Dermis microvascular lymphatic vessel endothelial cell (primary cell): ENCODE data around the gene VIPR1. TPM values are rescaled to one million over a fixed set of nuclear protein-coding genes. Genes with fewer than 3 reads are reported as not detected.
"Not testable (repeated sequence)": the region's sequence is repeated elsewhere in the genome, so short reads cannot be mapped to it uniquely, and the experiment has no call there.

Source experiments
- DNase-seq, 2 donors: peaks; one replicate each; pipeline versions ENCODE4 v3.0.0 to v3.0.0-alpha.2; 2010; ENCODE audit warnings: low read depth in 2 of 2
- total RNA-seq: library from RNA; depleted of rRNA; stranded (reverse); fragments of >200 nt; gene quantifications from 2 replicates; pipeline ENCODE4 v1.2.1, GENCODE V29; 2014

VIPR1 gene
- total RNA-seq, 1 donor from 2014 or later, result not detected

DNA sequence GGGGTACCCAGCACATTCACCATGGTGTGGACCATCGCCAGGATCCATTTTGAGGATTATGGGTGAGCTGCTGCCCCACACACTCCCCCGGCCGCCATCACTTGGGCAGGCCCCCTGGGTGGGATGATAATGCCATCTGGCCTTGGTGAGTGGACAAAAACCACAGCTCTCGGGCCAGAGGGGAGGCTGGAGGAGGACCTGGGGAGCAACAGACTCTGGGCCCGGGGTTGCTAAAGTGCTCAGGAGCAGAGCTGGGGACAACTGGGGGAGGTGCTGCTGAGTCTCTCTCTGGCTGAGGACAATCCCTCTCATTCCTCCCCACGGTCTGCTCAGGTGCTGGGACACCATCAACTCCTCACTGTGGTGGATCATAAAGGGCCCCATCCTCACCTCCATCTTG, 29.0 kb downstream of the VIPR1 start:
- no peak for DNase-seq

DNA sequence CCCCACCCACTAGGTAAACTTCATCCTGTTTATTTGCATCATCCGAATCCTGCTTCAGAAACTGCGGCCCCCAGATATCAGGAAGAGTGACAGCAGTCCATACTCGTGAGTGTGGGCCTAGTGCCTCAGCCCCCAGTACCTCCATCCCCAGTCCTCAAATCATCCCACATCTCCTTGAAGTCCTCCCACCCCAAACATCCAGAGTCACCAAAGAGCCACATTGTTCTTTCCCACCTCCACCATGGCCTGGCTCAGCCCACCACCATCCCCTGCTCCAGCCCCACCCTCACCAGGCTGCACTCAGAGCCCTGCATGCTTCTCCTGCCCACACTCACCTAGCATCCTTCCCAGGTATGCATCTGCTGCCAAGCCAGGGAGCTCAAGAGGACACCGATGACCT, 29.8 kb downstream of the VIPR1 start:
- DNase-seq, result no peak

DNA sequence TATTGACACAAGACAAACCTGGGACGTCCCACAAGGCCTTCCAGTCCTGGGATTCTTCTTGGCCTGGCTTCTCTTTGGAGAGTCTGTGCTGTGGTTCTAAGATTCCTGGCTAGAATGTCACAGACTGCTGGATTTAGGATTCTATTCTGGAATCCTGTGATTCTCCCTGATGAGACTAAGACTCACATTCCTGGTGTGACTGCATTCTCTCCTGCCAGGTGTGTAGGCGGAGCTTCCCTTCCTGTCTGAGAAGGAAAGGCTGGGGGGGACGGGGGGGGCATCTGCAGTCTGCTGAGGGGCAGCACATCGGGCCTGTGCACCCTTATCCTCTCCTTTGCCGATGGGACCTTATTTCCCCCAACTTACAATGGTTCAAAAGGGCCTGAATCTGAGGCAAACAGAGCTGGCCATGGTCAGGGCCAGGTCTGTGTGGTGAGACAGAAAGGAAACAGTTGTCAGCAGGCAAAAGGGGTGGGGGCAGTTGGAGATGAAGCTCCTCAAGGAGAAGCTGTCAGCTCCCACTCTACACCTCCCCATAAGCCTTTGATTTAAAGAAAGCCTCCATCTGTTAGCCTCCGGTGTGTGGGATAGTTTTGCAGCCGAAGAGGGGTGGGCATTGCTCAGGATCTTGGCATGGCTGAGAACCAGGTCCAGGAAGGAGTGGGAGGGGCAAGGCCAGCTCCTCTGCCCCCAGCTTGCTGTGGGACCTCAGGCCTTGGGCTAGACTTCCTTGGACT, 30.9 kb downstream of the VIPR1 start:
- DNase-seq, result no peak

DNA sequence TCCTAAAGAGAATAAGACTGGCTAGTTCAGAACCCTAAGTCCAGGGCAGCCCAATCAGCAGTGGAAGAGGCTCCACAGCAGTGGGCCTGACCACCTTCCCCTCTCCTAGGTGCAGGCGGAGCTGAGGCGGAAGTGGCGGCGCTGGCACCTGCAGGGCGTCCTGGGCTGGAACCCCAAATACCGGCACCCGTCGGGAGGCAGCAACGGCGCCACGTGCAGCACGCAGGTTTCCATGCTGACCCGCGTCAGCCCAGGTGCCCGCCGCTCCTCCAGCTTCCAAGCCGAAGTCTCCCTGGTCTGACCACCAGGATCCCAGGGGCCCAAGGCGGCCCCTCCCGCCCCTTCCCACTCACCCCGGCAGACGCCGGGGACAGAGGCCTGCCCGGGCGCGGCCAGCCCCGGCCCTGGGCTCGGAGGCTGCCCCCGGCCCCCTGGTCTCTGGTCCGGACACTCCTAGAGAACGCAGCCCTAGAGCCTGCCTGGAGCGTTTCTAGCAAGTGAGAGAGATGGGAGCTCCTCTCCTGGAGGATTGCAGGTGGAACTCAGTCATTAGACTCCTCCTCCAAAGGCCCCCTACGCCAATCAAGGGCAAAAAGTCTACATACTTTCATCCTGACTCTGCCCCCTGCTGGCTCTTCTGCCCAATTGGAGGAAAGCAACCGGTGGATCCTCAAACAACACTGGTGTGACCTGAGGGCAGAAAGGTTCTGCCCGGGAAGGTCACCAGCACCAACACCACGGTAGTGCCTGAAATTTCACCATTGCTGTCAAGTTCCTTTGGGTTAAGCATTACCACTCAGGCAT, 33.7 kb downstream of the VIPR1 start:
- peak in 1 of 2 donors; percentile 36 for DNase-seq

DNA sequence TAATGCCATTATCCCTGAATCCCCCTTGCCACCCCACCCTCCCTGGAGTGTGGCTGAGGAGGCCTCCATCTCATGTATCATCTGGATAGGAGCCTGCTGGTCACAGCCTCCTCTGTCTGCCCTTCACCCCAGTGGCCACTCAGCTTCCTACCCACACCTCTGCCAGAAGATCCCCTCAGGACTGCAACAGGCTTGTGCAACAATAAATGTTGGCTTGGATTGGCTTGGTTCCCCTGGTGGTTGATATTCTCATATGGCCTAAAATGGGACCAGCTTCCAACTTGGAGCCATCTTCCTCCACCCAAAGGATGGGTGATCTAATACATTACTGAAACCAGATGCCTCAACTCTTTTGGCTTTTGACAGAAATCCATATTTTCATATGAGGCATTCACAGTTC, 34.9 kb downstream of the VIPR1 start:
- no peak for DNase-seq

DNA sequence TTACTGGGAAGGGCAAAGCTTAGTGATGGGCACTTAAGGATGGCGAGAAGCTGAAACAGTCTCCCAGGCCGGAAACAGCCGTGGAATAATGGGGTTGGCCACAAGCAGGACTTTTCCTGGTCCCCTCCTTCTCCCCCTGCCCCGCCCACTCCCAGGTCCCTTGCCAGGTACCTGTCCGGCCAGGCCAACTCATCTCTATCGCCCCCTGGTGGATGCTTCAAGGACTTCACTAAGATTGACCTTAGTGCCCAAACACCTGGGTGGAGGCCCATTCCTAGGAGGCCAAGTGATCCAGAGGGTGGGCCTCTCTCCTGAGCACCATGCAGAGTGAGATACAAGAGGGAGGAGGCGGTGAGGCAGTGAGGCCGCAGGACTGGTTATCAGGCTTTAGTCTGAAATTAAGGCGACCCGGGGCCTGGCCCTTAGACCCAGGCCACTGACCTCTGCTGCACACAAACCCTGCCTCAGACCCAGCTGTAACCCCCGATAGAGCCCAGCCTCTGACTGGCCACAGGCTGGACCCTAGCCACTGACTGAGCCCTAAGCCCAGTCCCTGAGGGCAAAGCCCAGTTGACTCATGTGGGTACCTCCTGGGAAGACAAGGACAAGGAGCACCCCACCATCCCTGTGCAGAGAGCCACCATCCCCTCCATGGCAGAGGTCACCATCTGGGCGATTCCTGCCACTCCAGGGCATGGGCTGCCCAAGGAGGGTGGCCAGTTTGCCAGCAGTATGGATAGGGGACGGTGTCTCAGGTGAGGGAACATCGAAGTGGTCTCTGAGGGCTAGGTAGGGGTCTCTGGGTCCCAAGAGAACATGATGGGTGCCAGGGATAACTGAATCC, 37.6 kb downstream of the VIPR1 start:
- DNase-seq, result peak in 1 of 2 donors; percentile 37

DNA sequence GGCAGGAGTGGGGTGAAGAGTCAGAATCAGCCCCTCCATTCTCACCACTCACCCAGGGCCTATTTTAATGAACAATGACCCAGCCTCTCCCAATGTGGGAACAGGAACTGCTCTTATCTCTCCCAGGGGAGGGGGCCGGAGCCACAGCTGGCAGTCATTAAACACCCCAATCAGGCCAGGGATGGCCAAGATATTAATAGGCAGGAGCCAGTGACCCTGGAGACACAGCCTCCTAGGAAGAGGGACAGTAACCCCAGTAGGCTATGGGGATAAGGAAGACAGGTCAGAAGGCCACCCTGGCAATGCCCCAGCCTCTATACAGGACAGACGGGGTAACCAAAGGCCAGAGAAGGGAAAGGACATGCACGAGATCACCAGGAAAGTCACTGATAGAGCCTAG, 38.6 kb downstream of the VIPR1 start:
- no peak for DNase-seq

DNA sequence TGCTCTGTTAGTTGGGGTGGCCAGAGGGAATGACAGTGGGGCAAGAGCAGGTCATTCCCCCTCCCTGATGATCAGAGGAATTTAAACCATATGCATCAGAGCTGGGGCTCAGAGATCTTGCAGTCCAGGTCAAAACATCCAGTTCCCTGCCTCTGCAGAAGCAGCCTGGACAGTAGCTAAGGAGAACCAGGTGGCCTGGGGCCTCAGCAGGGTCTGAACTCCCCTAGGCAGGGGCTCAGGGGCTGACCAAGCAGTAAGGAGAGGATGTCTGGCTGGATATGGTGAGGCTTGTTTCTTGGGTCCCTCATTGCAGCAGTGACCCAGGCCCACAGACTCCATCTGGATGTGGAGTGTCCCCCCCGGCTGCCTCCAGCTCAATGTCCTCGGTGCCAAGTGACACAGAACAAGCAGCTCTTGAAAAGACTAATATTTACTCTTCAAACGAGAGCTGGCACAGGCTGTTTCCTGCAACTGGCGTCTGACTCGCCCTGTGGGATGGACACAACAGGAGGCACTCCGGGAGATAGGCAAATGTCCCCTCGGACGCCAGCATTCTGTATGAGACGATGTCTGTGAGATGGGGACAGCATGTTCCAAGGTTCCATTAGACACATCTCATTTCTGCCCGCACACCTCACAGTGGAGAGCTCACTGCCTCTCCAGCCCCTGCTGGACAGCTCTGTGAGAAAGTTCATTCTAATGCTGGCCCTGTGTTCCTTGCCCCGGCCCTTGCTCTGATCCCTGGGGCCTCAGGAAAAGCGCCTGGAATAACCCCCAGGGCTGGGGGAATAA, 42.2 kb downstream of the VIPR1 start:
- DNase-seq, result peak in 1 of 2 donors; percentile 33

DNA sequence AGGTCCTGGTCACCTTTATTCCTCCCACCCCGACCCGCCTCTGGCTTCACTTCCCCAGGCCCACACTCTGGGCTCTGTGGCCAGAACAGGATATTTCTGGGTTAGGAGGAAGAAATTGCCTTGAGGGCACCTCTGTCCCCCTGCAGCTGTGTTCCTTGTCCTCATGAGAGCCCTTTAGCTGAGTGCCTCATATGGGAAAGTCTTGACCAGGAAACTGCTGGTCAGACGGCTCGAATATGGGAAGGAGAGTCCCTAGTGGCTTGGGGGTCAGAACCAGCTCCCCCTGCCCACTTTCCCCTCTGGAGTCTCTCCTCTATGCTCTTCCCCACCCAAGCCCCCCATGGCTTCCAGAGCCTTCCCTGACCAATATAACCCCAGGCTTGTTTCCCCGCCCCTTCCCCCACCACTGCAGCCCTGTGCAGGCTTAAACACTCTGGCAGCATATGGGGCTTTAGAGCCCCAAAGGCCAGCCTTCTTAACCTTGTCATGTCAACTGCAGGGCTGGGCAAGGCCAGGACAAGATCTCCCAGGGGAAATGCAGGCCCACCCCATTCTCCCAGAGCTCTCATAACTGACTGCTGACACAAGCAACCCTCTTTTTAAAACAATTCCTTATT, 42.9 kb downstream of the VIPR1 start:
- no peak for DNase-seq

DNA sequence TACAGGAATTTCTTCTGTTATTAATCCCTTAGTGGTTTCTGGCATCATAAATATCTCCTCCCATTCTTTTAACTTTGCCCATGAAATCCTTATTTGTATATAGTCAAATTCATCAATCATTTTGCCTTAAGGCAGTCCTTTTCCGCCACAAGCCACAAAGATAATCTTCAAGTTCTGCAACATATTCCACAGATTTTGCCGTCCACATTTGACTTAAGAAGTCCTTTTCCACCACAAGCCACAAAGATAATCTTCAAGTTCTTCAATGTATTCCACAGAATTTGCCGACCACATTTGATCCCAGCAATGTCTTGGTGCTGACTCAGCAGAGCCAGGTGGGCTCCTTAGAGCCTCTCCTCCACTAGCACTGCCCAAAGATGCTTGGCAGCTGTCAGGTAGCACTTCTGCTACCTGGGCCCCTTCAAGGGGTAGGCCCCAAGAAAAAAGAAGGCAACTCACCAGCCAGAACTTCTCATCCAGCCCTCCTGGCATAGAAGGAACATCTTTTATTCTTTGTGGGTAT, 44.3 kb downstream of the VIPR1 start:
- no peak for DNase-seq

DNA sequence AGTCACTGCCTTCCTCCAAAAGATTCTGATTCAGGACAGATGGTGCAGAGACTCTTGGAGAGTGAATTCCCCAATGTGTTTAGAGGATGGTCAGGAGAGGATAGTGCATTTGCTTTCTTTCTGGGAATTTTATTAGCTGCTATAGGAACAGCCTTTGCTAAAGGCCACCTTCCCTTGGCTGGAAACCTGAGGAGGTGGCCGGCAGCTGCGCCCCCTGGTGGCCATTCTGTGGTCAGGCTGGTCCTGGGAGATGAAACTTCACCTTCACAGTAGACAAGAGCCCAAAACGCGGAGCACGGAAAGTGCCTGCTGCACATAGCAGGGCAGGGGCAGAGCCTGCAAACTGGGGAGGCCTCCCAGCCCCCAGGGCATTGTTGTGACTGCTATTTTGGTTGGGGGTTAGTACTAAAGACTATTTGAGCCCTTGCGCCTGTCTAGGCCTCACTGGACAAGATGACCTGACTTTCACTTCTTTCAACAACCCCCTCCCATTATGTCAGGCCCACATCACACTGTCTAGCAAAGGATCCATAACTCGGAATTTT, 45.0 kb downstream of the VIPR1 start:
- peak in 1 of 2 donors; percentile 63 for DNase-seq

DNA sequence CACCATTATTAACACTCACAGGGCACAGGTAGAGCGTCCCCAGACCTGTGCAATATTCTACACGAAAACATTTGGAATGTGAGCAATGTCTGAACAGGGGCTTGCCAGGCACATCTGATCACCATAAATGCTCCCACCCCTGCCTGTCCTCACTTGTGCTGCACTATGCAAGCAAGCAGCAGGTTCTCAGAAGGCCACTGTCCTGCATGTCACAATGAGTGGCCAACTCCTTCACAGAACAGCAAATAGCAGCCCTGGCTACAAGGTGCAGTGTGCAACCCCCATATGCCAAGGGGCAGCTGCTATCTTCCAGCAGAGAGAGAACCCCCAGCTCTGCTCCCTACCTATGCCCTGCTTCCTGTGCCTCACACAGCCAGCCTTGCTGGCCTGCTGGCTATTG, 46.7 kb downstream of the VIPR1 start:
- DNase-seq, result no peak

DNA sequence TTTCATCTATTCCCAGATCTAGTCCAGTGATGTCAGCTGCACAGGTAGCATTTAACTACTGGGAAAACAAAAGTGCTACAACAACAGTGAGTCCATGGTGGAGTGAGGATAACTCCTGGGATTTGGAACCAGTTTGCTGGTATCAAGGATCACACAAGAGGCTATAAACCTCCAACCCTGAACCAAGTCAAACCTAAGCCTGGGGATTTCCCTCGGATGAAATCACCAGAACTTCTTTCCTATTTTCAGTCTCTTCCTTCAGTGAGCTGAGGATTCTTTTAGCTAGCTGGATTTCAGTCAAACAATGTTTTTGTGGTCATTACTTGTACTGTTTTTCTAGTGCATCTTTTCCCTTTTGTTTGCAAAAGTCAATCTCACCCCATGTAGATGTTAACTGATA, 47.8 kb downstream of the VIPR1 start:
- DNase-seq, result no peak

DNA sequence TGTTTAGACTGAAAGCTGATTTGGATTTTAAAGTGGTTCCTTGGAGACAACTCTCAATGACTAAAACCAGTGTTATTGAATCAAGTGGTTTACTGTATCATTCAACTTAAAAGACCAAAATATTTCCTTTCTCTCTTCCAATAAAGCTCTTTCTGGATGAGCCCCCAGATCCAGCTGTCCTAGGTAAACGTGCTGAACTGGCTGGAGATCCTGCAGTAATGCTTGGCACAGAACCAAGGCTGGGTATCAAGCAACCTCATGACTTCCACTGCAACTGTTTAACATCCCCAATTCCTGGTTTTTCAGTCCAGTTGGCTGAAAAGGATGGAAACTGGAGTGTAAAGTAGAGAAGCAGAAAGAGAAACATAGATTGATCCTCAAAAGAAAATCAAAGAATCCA, 50.4 kb downstream of the VIPR1 start:
- no peak for DNase-seq

DNA sequence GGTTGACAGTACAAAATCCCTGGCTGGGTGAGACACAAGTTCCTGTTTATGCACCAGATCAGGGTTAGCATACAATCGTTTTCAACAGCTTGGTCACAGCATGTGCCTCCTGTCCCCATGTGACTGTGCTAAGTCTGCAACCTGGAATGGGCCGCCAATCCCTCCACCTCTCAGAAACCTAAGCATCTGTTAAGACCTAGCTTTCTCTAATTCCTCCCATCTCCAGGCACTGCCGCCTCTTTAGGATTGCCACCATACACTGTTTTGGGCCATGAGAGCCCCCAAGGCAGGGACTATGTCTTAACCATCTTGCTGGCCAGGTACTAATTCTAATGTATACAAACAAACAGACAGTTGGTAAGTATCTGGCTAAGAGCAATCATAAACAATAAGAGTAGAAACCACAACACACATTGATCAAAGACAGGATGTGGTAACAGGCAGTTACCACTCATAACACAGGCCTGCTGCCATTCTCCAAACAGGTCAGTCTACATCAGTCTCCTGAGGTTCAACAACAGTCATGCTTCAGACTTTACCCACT, 53.7 kb downstream of the VIPR1 start:
- DNase-seq, result peak; percentile 48 to 54

DNA sequence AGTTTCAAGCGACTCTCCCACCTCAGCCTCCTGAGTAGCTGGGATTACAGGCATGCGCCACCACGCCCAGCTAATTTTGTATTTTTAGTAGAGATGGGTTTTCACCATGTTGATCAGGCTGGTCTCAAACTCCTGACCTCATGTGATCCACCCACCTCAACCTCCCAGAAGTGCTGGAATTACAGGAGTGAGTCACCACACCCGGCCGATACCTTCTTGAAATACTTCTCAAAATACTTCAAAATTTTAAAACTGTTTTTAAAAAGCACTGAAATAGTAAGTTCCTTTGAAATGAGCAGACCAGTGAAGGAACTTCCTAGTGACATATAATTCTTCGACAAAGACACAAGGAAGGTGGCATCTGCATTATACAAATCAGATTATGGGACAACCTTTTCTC, 54.4 kb downstream of the VIPR1 start:
- not testable (repeated sequence) for DNase-seq

DNA sequence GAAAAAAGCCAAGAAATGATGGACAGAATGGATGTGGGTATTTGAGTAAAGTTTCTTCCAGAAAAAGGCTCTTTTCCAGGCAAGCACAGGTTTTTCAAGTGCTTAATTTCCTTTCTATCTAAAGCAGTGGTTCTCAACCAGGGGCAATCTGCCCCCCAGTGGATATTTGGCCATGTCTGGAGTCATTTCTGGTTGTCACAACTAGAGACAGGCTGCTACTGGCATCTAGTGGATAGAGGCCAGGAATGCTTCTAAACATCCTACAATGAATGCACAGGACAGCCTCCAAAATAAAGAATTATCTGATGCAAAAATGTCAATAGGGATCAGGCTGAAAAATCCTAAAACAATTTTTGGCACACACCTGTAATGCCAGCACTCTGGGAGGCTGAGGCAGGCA, 55.4 kb downstream of the VIPR1 start:
- DNase-seq, result no peak

DNA sequence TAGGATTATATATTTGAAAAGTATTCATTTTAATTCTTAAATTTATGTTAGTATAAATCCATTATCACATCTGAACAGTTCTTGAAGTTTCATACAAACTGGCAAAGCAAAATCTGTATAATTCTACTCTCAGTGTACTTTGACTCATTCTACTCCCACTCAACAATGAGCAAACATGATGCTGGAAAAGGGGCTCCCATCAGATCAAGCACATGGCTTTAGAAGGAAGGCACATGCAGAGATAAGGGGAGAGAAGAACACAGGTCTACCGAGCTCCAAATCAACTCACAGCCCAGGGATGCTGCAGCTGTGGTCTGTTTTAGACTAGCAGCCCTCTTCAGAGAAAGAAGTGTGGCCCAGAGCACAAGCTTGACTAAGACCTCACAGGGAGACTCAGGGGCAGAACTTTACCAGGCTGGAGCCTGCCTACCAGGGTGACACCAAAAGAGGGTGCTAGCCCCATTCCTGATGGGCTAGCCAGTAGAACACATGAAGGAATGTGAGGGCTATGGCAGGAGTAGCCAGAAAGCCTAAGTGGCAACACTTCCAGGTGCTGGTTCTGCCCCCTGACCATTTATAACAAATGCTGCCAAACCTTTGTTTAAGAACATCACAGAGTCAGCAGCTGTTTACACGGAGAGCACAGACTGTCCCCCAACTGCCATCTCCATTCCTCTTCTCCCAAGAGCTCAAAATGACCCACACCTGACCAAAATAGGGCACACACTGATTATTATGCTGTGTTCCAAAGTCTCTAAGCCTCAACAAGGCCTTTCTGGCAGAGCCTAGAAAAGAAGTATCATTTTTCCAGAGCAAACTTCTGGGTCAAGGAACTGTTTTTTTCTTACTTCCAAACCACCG, 59.8 kb downstream of the VIPR1 start:
- DNase-seq, result no peak

DNA sequence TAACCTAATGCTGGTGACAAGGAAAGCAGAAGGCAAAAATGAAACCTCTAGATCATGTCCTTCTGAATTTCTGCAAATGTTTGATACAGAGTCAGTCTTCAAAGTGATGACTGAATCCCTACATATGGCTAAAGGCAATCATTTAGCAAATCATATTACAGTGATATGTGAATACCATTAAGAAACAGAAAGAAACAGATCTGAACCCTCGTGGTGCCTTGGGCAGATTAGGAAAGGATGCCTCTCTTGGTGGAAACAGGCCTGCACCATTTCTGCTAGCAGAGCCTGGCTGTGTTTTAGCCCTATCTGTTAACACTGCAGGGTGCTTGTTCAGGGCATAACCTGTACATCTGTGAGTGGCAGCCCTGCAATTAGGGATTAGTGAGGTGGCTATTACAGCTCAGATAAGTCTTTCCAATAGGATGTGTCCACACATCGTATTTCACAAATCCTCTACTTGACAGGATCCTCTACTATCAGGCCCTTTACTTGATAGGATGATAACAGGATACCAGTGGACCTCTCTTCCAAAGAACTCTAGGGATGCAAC, 67.2 kb downstream of the VIPR1 start:
- DNase-seq, result no peak
